ENCODE data around the gene PTGES2.

The PTGES2 gene

DNA sequence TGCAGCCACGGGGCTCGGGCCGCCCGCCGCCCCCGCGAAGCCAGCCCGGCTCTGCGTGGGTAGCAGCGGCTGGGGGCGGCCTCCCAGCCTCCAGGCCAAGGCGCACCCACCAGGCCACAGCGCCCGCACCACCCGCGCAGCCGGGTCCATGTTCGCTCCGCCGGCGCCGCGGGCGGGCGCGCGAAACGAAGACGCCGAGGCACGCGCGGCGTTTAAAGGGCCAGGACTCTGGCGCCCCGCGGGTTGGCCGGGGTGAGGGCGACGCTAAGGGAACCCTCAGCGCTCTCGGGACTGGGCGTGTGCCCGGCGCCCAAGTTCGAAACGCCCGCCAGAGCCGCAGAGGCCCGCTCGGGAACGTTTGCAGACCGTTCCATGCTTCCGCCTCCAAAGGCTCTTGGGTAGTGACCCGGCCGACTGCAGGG is at the start of gene PTGES2:
Gene PTGES2, minus strand, starts transcription at position 162 of the 422 bp plus-strand sequence. Its CDS starts 12 bp downstream, at position 150.
- peaks cover 31% of the 10 kb centered on the region for H3K4me1 Mint-ChIP-seq
- peaks cover 6% of the 10 kb centered on the region for H3K36me3 Mint-ChIP-seq (ENCODE audit: low read depth)
- H3K27ac Mint-ChIP-seq = peak within 1 kb of the TSS; percentile 99

DNA sequence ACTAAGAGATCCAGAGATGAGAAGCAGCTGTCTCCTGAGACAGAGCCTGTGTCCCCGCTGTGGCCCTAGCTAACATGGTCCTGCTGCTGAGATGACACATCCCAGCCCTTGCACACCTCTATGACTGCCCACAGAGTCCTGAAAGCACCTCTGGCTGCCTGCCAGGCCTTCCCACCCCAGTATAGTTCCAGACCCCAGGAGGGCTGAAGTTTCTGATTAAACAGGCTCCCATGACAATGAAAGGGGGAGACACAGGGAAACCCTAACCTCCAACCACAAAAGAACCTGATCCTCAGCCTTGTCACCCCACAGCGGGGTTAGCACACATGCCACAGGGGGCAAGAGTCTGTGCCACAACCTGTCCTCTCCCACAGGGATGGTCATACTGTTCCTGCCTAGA is 48.2 kb upstream of the PTGES2 start:
- peaks cover 25% of the 10 kb centered on the region for H3K36me3 Mint-ChIP-seq (ENCODE audit: low read depth)
- peak; percentile 9 for ATAC-seq
- no peak overlapping the region for H3K27ac Mint-ChIP-seq

More for the DNA sequence above, at the start of gene PTGES2:
- peak; percentile 82 for DNase-seq
- Mint-ChIP-seq H3K9me3 (no peaks in the 10 kb centered on the region), H3K4me3 (peak within 1 kb of the TSS; percentile 97), H3K27me3 (peaks cover 2% of the 10 kb centered on the region)
- ATAC-seq = peak; percentile 67

DNA sequence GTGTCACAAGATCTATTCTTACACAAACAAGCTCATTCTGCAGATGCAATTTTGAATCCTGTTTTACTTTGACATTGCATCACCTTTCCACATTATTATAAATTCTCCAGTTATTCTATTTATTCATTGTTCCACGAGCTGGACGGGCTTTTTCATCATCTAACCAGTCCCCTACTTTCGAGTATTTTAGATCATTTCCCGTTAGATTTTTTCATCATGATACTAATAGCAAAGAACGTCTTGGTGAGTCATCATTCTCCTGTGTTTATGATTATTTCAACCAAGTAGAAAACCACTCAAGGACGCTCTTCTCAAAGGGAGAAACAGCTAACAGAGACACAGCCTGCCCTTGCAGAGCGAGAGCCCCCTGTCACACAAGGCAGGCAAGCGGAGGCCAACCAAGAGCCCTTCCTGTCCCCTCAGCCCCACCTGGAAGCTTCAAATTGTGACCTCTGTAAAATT is 47.6 kb upstream of the PTGES2 start:
- Mint-ChIP-seq H3K27ac (no peak overlapping the region), H3K9me3 (no peaks in the 10 kb centered on the region), H3K4me1 (no peaks in the 10 kb centered on the region), H3K4me3 (no peak overlapping the region), H3K36me3 (ENCODE audit: low read depth) (peaks cover 24% of the 10 kb centered on the region), H3K27me3 (no peaks in the 10 kb centered on the region)
- no peak for ATAC-seq
- no peak for DNase-seq

More for the DNA sequence above, 48.2 kb upstream of the PTGES2 start:
- Mint-ChIP-seq H3K4me3 (no peak overlapping the region), H3K27me3 (no peaks in the 10 kb centered on the region), H3K4me1 (no peaks in the 10 kb centered on the region), H3K9me3 (no peaks in the 10 kb centered on the region)
- no peak for DNase-seq

DNA sequence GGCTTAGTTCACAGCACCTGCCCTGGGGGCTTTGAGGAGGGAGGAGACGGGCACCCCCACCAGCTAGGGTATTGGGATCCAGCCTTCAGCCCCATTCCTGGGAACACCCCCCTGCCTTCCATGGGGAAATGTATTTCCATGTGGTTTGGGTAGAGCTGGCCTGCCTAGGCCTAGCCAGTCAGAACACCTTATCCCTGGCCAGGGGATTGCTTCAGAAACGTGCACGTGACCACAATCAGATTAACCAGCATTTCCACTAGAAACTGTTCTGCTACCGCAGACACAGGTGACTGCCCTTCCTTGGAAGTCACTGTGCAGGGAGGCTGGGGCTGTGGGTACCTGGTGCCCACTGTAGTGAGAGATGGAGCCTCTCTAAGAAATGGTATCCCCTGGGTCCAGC is 46.5 kb upstream of the PTGES2 start:
- ATAC-seq (no peak), DNase-seq (no peak)
- Mint-ChIP-seq H3K27ac (no peak overlapping the region), H3K9me3 (no peaks in the 10 kb centered on the region), H3K27me3 (no peaks in the 10 kb centered on the region), H3K4me3 (no peak overlapping the region), H3K36me3 (ENCODE audit: low read depth) (peaks cover 23% of the 10 kb centered on the region), H3K4me1 (no peaks in the 10 kb centered on the region)

DNA sequence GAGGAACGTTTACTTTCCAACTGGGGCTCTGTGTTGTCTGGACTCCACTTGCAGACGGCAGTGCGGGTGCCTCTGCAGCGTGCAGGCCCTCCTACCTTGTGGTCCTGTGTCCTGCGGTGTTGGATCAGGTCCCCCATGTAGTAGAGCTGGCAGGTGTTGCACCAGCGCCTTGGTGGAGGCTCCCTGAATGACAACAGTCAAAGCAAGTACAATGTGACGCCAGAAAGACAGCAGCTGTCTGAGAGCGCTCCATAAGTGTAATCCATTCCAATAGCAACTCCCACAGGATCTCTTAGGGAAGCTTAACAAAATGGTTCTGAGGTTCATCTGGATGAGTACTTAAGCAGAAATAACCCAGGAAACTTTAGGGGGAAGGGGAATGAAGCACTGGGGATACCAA is 42.4 kb upstream of the PTGES2 start:
- no peaks in the 10 kb centered on the region for H3K9me3 Mint-ChIP-seq
- peaks cover 24% of the 10 kb centered on the region for H3K36me3 Mint-ChIP-seq (ENCODE audit: low read depth)
- DNase-seq (no peak), ATAC-seq (no peak)
- H3K27me3 Mint-ChIP-seq = no peaks in the 10 kb centered on the region
- H3K27ac Mint-ChIP-seq = no peak overlapping the region
- peaks cover 1% of the 10 kb centered on the region for H3K4me1 Mint-ChIP-seq
- H3K4me3 Mint-ChIP-seq = no peak overlapping the region

DNA sequence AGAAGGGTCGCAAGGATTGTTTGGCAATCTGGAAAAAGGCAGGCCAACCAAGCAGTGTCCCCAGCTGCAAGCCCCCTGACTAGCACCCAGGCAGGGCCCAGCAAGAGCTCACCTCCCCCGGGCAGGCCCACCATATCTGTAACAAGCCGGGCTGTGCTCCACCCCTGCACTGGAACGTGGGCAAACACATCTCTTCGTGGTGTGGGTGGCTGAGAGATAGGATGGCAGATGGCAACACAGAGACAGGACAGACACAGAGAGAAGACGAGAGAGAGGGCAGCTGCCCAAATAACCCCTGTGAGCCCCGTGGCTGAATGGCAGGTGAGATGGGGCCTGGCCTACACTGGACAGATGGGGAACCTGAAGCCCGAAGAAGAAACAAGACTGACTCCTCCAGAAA is 42.0 kb upstream of the PTGES2 start:
- peaks cover 1% of the 10 kb centered on the region for H3K4me1 Mint-ChIP-seq
- H3K27ac Mint-ChIP-seq = no peak overlapping the region
- DNase-seq = no peak
- no peak for ATAC-seq
- H3K9me3 Mint-ChIP-seq = no peaks in the 10 kb centered on the region
- H3K4me3 Mint-ChIP-seq = no peak overlapping the region
- peaks cover 25% of the 10 kb centered on the region for H3K36me3 Mint-ChIP-seq (ENCODE audit: low read depth)
- H3K27me3 Mint-ChIP-seq = no peaks in the 10 kb centered on the region

DNA sequence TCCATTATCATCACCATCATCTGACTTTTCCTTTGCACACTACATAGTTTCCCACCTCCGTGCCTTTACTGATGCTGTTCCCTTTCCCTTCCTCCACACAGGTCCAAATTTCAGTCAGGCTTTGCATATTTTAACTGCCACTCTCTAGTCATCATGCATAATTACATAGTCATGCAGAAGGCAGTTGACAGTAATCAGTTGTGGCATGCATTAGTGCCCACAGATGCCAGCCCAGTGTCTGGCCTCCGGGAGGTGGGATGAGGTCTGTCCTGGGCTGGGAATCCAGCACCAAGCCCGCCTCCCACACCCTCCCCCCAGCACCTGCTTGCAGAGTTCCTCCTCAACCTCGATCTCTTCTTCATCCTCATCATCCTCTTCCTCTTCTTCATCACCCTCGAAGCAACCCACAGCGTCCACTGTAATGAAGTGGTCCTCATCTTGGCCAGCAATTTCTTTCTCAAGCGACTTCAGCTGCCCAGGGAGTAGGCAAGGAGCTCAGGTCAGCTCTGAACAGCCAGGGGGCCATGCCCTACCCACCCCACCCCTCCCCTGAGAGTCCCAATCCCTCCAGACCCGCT is 41.3 kb upstream of the PTGES2 start:
- DNase-seq = no peak
- Mint-ChIP-seq H3K36me3 (ENCODE audit: low read depth) (peaks cover 29% of the 10 kb centered on the region), H3K27ac (no peak overlapping the region), H3K27me3 (no peaks in the 10 kb centered on the region), H3K9me3 (no peaks in the 10 kb centered on the region), H3K4me1 (peaks cover 1% of the 10 kb centered on the region), H3K4me3 (no peak overlapping the region)
- ATAC-seq = no peak

DNA sequence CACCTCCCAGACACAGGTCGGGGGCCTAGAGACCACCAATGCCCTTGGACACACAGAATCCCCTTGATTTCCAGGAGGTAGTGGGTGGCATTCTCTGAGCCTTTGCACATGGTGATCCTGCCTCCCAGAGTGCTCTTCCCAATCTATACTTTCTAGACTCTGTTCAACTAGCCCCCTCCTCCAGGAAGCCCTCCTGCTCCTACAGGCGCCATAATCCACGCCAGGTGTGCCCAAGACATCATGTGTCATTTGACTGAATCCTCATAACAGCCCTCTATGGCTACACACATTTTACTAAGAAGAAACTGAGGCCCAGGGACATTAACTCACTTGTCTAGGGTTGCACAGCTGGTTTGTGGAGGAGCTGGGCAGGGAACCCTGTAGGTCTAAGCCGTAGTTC is 39.7 kb upstream of the PTGES2 start:
- H3K36me3 Mint-ChIP-seq (ENCODE audit: low read depth) = peaks cover 36% of the 10 kb centered on the region

DNA sequence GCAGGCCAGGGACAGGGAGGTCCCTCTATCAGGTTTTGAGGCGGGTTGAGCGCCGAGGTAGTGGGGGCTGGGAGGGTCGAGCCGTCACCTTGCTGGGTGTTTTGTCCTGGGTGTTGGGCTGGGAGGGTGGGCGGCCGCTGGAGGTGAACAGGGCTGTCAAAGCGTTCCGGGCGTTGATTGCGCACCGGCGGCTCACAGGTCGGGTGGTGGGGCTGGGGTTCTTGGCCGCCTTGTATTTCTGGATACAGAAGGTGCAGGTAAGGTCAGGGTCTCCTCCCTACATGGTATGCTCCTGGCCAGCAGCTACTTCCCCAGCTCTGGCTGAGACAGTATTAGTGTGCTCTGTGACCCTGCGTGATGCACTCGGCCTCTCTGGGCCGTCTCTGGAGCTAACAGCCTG is 38.6 kb upstream of the PTGES2 start:
- H3K36me3 Mint-ChIP-seq (ENCODE audit: low read depth) = peaks cover 40% of the 10 kb centered on the region
- peaks cover 11% of the 10 kb centered on the region for H3K4me1 Mint-ChIP-seq
- no peaks in the 10 kb centered on the region for H3K27me3 Mint-ChIP-seq
- no peak overlapping the region for H3K4me3 Mint-ChIP-seq
- no peak overlapping the region for H3K27ac Mint-ChIP-seq
- ATAC-seq (no peak), DNase-seq (no peak)
- no peaks in the 10 kb centered on the region for H3K9me3 Mint-ChIP-seq

More for the DNA sequence above, 39.7 kb upstream of the PTGES2 start:
- H3K9me3 Mint-ChIP-seq = no peaks in the 10 kb centered on the region
- H3K4me3 Mint-ChIP-seq = no peak overlapping the region
- DNase-seq = no peak
- no peak overlapping the region for H3K27ac Mint-ChIP-seq
- ATAC-seq = no peak
- H3K4me1 Mint-ChIP-seq = peaks cover 5% of the 10 kb centered on the region
- no peaks in the 10 kb centered on the region for H3K27me3 Mint-ChIP-seq

DNA sequence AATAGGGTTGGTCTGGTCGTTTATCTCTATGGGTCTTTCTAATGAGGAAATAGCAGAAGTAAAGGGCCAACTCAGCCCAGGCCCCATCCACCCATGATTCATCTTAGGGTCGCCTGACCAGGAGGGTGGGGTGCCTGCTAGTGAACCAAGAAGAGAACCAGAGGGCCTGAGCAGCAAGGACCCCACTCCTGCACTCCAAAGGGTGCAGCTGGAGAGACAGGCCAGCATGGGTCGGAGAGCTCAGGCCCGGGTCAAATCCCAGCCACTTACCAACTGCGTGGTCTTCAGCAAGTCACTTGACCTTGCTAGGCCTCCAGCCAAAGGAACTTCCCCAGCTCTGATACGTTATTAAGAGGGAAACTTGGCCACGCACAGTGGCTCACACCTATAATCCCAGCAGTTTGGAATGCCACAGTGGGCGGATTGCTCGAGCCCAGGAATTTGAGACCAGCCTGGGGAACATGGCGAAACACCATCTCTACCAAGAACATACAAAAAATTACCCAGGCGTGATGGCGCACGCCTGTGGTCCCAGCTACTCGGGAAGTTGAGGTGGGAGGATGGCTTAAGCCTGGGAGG is 36.9 kb upstream of the PTGES2 start:
- DNase-seq = no peak
- Mint-ChIP-seq H3K36me3 (ENCODE audit: low read depth) (peaks cover 34% of the 10 kb centered on the region), H3K4me1 (peaks cover 16% of the 10 kb centered on the region), H3K27ac (no peak overlapping the region), H3K4me3 (no peak overlapping the region), H3K9me3 (no peaks in the 10 kb centered on the region), H3K27me3 (no peaks in the 10 kb centered on the region)
- no peak for ATAC-seq

DNA sequence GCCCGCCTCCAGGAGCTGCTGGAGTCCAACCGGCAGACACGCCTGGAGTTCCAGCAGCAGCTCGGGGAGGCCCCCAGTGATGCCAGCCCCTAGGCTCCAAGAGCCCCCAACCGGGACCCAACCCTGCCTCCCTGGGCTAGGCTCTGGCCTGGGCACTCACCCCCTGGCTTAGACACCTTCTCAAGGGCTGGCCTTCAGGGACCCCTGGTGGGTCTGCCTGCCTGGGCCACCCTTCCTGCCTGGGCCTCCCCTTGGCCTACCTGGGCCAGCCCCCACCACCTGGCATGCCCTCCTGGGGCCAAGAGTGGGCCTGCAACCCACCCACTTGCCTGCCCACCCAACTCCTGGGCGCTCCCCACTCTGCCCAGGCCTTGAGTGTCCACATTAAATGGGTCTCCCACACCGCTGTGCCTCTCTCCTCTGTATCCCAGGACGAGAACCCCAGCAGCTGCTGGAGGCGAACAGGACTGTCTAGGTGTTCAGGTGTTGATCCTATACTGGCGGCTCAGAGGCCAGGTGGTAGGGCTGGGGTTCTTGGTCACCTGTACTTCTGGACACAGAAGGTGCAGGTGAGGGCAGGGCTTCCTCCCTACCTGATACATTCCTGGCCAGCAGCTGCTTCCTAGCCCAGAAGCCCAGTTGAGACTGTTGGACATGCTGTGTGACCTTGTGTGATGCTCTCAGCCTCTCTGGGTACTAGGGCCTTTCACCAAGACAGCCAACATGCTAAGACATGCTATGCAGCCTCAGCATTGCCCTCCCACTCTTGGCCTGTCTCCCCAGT is 36.2 kb upstream of the PTGES2 start:
- Mint-ChIP-seq H3K9me3 (no peaks in the 10 kb centered on the region), H3K4me3 (no peak overlapping the region), H3K36me3 (ENCODE audit: low read depth) (peaks cover 30% of the 10 kb centered on the region), H3K27me3 (no peaks in the 10 kb centered on the region), H3K27ac (no peak overlapping the region), H3K4me1 (peaks cover 17% of the 10 kb centered on the region)
- DNase-seq (no peak), ATAC-seq (no peak)

DNA sequence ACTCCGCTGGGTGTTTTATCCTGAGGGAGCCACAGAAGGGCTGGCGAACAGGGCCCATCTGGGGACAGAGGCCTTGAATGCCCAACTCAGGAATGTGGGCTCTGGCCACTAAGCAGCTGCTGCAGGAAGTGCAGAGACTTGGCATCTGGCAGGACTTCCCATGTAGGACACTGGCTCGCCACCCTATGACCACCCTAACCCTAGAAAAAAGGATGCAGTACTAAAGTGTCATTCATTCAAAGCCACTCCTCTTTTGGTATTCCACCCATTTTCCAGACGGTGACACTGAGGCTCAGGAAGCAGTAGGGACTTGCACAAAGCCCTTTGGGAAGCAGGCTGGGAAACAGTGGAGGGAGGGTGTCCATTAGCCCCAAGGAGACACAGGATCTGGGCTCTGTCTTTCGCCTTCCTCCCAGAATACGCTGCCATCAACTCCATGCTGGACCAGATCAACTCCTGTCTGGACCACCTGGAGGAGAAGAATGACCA is 35.5 kb upstream of the PTGES2 start:
- DNase-seq = no peak
- ATAC-seq = no peak
- Mint-ChIP-seq H3K4me1 (peaks cover 17% of the 10 kb centered on the region), H3K4me3 (no peak overlapping the region), H3K27me3 (no peaks in the 10 kb centered on the region), H3K27ac (no peak overlapping the region), H3K9me3 (no peaks in the 10 kb centered on the region), H3K36me3 (ENCODE audit: low read depth) (peaks cover 27% of the 10 kb centered on the region)

DNA sequence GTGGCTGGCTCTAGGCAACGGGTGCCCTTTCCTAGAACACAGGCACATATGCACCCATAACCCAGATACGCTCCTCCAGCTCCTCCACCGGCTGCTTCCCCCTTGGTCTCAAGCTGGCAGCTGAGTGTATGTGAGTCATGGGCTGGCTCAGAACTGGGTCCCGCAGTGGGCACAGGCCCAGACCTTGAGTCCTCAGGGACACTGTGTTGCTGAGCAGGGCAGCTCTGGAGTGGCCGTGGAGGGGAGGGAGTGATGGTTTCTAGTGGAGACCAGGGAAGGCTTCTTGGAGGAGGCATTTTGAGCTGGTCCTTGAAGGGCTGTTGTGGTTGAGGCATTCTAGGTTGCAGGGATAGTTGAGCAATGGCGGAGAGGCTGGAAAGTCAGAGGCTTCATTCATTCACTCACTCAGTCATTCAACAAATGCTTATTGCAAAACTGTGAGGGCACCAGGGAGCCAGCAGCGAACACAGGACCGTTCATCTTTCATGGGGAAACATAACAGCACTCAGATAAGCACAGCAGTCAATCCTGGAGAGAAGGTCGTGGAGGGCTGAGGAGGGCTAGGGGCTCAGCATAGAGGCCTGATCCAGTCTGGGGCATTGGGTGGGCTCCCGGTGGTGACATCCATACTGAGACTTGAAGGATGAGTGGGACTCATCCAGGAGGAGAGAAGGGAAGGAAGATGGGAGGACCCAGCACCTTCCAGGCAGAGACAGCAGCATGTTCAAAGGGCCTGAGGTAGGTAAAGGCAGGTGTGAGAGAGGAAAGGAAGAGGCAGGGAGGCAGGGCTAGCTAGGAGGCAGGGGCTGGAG is 34.9 kb upstream of the PTGES2 start:
- H3K4me3 Mint-ChIP-seq = peak overlapping the region; percentile 28
- ATAC-seq (no peak), DNase-seq (no peak)
- peaks cover 17% of the 10 kb centered on the region for H3K4me1 Mint-ChIP-seq
- no peaks in the 10 kb centered on the region for H3K27me3 Mint-ChIP-seq
- H3K27ac Mint-ChIP-seq = peak overlapping the region; percentile 25
- no peaks in the 10 kb centered on the region for H3K9me3 Mint-ChIP-seq
- peaks cover 27% of the 10 kb centered on the region for H3K36me3 Mint-ChIP-seq (ENCODE audit: low read depth)

DNA sequence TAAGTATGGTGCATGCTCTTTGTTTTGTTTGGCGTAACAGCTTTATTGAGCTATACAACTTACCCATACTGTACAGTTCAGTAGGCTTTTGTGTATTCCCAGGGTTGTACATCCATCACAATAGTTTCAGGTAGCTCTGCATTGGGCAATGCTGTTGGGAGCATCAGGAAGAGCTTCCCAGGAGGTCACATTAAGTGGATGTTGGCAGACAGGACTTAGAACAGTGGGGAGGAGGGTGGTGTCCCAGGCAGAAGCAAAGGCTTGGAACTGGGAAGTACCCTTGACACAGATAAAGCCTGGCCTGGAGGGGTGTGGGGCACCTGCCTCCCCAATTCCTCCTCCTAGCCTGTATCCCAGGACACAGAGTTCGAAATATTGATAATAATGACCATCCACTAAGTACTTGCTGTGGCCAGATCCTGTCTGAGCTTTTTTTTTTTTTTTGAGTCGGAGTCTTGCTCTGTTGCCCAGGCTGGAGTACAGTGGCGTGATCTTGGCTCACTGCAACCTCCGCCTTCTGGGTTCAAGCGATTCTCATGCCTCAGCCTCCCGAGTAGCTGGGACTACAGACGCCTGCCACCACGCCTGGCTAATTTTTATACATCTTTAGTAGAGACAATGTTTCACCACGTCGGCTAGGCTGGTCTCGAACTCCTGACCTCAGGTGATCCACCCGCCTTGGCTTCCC is 33.8 kb upstream of the PTGES2 start:
- Mint-ChIP-seq H3K27ac (peak overlapping the region; percentile 64), H3K4me1 (peaks cover 17% of the 10 kb centered on the region), H3K27me3 (no peaks in the 10 kb centered on the region), H3K4me3 (peak overlapping the region; percentile 83), H3K9me3 (no peaks in the 10 kb centered on the region), H3K36me3 (ENCODE audit: low read depth) (peaks cover 22% of the 10 kb centered on the region)
- DNase-seq (no peak), ATAC-seq (no peak)
